ENCODE measurements around the gene IL6R. TPM values are rescaled to one million over a fixed set of nuclear protein-coding genes. Genes with fewer than 3 reads are reported as not detected.

Gene IL6R
- total and polyA plus RNA-seq, 3 experiments from 2014 or later = 2.8 to 12.8 (median 3.8) TPM

- POLR2A ChIA-PET = no interaction called here
- no peaks in the 10 kb centered on the region for H3K27me3 ChIP-seq (ENCODE audit: insufficient read depth, low read length, poor library complexity, severe bottlenecking)
- H3K4me1 ChIP-seq (ENCODE audit: insufficient read depth, low read length) = peaks cover 4% of the 10 kb centered on the region
- H3K4me3 ChIP-seq (ENCODE audit: low read length) = no peak overlapping the region
- H3K27ac Mint-ChIP-seq = peak overlapping the region in 4 of 8 donors; percentile 30 to 94 (median 56)
- H3K9me3 ChIP-seq (ENCODE audit: low read length) = no peaks in the 10 kb centered on the region
- peaks cover 0 to 40% (median 16%) of the 10 kb centered on the region in 3 donors for H3K36me3 Mint-ChIP-seq
- CTCF ChIA-PET = no interaction called here
- H3K9me3 Mint-ChIP-seq = no peaks in the 10 kb centered on the region
- H3K36me3 ChIP-seq (ENCODE audit: insufficient read depth, low read length) = peaks cover 6% of the 10 kb centered on the region
- H3K27ac ChIP-seq (ENCODE audit: low read depth, low read length) = no peak overlapping the region
- H3K4me1 Mint-ChIP-seq = peaks cover 3 to 11% (median 10%) of the 10 kb centered on the region in 3 donors
- DNase-seq = no peak
- peaks cover 0 to 4% of the 10 kb centered on the region in 2 donors for H3K27me3 Mint-ChIP-seq
- H3K4me3 Mint-ChIP-seq = no peak overlapping the region
Observed at GRCh38 chr1:154453574-154454352, 48.6 kb downstream of the IL6R start.

DNA sequence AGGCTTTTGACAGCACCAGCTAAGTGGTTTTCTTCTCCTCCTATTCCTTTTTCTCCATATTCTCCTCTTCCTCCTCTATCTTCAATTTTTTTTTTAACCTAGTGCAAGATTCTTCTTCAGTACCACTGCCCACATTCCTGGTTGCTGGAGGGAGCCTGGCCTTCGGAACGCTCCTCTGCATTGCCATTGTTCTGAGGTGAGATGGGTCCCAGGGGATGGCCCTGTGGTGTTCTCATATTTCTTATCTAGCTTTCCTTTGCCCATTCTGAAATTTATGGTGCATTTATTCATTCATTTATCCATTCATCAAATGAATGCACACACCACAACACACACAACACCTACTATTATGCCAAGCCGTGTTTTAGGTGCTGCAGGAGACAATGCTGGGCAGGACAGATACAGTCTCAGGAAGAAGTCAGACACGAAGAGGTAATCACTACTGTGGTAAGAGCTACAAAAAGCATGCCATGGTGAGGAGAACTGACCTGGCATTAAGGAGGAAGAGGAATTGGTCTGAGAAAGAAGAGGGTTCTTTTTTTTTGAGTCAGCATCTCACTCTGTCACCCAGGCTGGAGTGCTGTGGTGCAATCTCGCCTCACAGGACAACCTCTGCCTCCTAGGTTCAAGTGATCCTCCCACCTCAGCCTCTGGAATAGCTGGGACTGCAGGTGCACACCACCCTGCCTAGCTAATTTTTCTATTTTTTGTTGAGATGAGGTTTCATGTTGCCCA lies 49.4 kb downstream of the IL6R start:
- ChIA-PET CTCF (no interaction called here), POLR2A (no interaction called here)
- no peaks in the 10 kb centered on the region for H3K27me3 ChIP-seq (ENCODE audit: insufficient read depth, low read length, poor library complexity, severe bottlenecking)
- H3K4me3 ChIP-seq (ENCODE audit: low read length) = no peak overlapping the region
- no peak overlapping the region for H3K27ac ChIP-seq (ENCODE audit: low read depth, low read length)
- Mint-ChIP-seq H3K27ac (peak overlapping the region in 5 of 8 donors; percentile 53 to 94 (median 66)), H3K36me3 (peaks cover 0 to 38% (median 15%) of the 10 kb centered on the region in 3 donors), H3K9me3 (no peaks in the 10 kb centered on the region), H3K4me3 (no peak overlapping the region), H3K4me1 (peaks cover 3 to 11% (median 10%) of the 10 kb centered on the region in 3 donors), H3K27me3 (peaks cover 0 to 4% of the 10 kb centered on the region in 2 donors)
- H3K36me3 ChIP-seq (ENCODE audit: insufficient read depth, low read length) = peaks cover 3% of the 10 kb centered on the region
- no peaks in the 10 kb centered on the region for H3K9me3 ChIP-seq (ENCODE audit: low read length)
- DNase-seq = no peak
- H3K4me1 ChIP-seq (ENCODE audit: insufficient read depth, low read length) = peaks cover 4% of the 10 kb centered on the region

GRCh38 chr1:154456631-154457030 lies 51.5 kb downstream of the IL6R start:
- no peak overlapping the region for H3K4me3 Mint-ChIP-seq
- no peak for DNase-seq
- peaks cover 0 to 4% of the 10 kb centered on the region in 2 donors for H3K27me3 Mint-ChIP-seq
- ChIA-PET CTCF (no interaction called here), POLR2A (no interaction called here)
- H3K27me3 ChIP-seq (ENCODE audit: insufficient read depth, low read length, poor library complexity, severe bottlenecking) = no peaks in the 10 kb centered on the region
- no peaks in the 10 kb centered on the region for H3K9me3 Mint-ChIP-seq
- peaks cover 0 to 32% (median 11%) of the 10 kb centered on the region in 3 donors for H3K36me3 Mint-ChIP-seq
- peaks cover 6 to 19% (median 11%) of the 10 kb centered on the region in 3 donors for H3K4me1 Mint-ChIP-seq
- H3K36me3 ChIP-seq (ENCODE audit: insufficient read depth, low read length) = no peaks in the 10 kb centered on the region
- peak overlapping the region in 1 of 8 donors; percentile 17 for H3K27ac Mint-ChIP-seq
- no peak overlapping the region for H3K27ac ChIP-seq (ENCODE audit: low read depth, low read length)
- H3K4me1 ChIP-seq (ENCODE audit: insufficient read depth, low read length) = peaks cover 21% of the 10 kb centered on the region
- no peak overlapping the region for H3K4me3 ChIP-seq (ENCODE audit: low read length)
- no peaks in the 10 kb centered on the region for H3K9me3 ChIP-seq (ENCODE audit: low read length)

GRCh38 chr1:154459080-154459479 lies 53.9 kb downstream of the IL6R start:
- H3K36me3 Mint-ChIP-seq = peaks cover 0 to 16% (median 5%) of the 10 kb centered on the region in 3 donors

DNA sequence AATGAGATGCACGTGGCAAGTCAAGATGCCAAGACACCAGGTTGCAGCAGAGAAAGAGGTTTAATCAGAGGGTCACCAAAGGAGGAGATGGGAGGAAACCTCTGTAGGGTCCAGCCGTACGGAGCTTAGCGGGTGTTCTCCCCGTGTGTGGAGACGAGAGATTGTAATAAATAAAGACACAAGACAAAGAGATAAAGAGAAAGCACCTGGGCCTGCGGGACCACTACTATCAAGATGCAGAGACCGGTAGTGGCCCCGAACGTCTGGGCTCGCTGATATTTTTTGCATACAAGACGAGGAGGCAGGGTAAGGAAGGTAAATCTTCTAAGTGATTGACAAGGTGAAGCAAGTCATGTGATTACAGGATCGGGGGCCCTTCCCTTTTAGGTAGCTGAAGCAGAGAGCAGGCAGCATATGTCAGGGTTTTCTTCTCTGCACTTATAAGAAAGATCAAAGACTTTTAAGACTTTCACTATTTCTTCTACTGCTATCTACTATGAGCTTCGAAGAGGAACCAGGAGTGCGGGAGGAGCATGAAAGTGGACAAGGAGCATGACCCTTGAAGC lies 55.6 kb downstream of the IL6R start:
- Mint-ChIP-seq H3K9me3 (no peaks in the 10 kb centered on the region), H3K4me3 (peak overlapping the region in 1 of 7 donors; percentile 38), H3K27me3 (no peaks in the 10 kb centered on the region), H3K4me1 (peaks cover 29 to 43% (median 29%) of the 10 kb centered on the region in 3 donors), H3K36me3 (peaks cover 0 to 9% (median 0%) of the 10 kb centered on the region in 3 donors), H3K27ac (peak overlapping the region in 3 of 8 donors; percentile 17 to 56 (median 43))
- Histone ChIP-seq H3K4me3 (ENCODE audit: low read length) (no peak overlapping the region), H3K4me1 (ENCODE audit: insufficient read depth, low read length) (peaks cover 58% of the 10 kb centered on the region), H3K27me3 (ENCODE audit: insufficient read depth, low read length, poor library complexity, severe bottlenecking) (no peaks in the 10 kb centered on the region), H3K36me3 (ENCODE audit: insufficient read depth, low read length) (no peaks in the 10 kb centered on the region), H3K27ac (ENCODE audit: low read depth, low read length) (no peak overlapping the region), H3K9me3 (ENCODE audit: low read length) (no peaks in the 10 kb centered on the region)
- ChIA-PET POLR2A (no interaction called here), CTCF (no interaction called here)
- DNase-seq = no peak

More at GRCh38 chr1:154459080-154459479, 53.9 kb downstream of the IL6R start:
- DNase-seq = no peak
- ChIA-PET POLR2A (no interaction called here), CTCF (no interaction called here)
- no peaks in the 10 kb centered on the region for H3K27me3 ChIP-seq (ENCODE audit: insufficient read depth, low read length, poor library complexity, severe bottlenecking)
- peaks cover 0 to 2% of the 10 kb centered on the region in 2 donors for H3K27me3 Mint-ChIP-seq
- no peak overlapping the region for H3K4me3 ChIP-seq (ENCODE audit: low read length)
- H3K9me3 ChIP-seq (ENCODE audit: low read length) = no peaks in the 10 kb centered on the region
- H3K4me1 ChIP-seq (ENCODE audit: insufficient read depth, low read length) = peaks cover 41% of the 10 kb centered on the region
- H3K36me3 ChIP-seq (ENCODE audit: insufficient read depth, low read length) = no peaks in the 10 kb centered on the region
- H3K4me3 Mint-ChIP-seq = no peak overlapping the region
- no peak overlapping the region for H3K27ac ChIP-seq (ENCODE audit: low read depth, low read length)
- no peak overlapping the region for H3K27ac Mint-ChIP-seq
- no peaks in the 10 kb centered on the region for H3K9me3 Mint-ChIP-seq
- peaks cover 20 to 30% (median 21%) of the 10 kb centered on the region in 3 donors for H3K4me1 Mint-ChIP-seq

DNA sequence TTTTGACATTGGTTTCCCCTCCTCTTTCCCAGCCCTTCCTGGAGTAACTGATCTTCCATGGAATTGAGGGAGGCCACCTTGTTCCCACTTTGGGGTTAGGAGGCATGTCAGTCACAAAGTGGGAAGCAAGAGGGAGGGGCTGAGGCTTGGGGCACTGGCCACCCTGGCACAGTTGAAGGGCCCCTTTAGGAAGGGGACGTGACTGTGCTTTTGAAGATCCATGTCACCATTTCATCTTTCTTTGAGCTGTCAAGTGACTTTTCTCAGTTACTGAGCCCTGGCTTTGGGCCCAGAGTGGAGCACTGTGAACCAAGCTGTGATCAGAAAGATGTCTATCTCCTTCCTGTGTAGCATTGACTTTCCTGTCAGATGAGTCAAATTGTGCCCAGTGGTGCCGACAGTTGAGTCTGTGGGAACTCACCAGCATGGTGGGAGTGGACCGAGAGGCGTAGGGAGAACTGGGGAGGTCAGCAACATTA lies 58.4 kb downstream of the IL6R start:
- Mint-ChIP-seq H3K27ac (peak overlapping the region; percentile 76 to 98 (median 88)), H3K4me3 (peak overlapping the region in 6 of 7 donors; percentile 52 to 84 (median 78)), H3K27me3 (no peaks in the 10 kb centered on the region), H3K4me1 (peaks cover 46 to 71% (median 53%) of the 10 kb centered on the region in 3 donors), H3K9me3 (no peaks in the 10 kb centered on the region), H3K36me3 (no peaks in the 10 kb centered on the region)
- no peaks in the 10 kb centered on the region for H3K36me3 ChIP-seq (ENCODE audit: insufficient read depth, low read length)
- peaks cover 77% of the 10 kb centered on the region for H3K4me1 ChIP-seq (ENCODE audit: insufficient read depth, low read length)
- DNase-seq = peak; percentile 33 to 71 (median 51)
- CTCF ChIA-PET = interaction anchor here (0.9 to 1.5 kb wide), 2 partner anchors 12 to 191 kb away, joined by 3 read pairs; no protein-coding TSS in a partner anchor
- no peaks in the 10 kb centered on the region for H3K27me3 ChIP-seq (ENCODE audit: insufficient read depth, low read length, poor library complexity, severe bottlenecking)
- H3K4me3 ChIP-seq (ENCODE audit: low read length) = peak overlapping the region; percentile 33
- H3K27ac ChIP-seq (ENCODE audit: low read depth, low read length) = no peak overlapping the region
- H3K9me3 ChIP-seq (ENCODE audit: low read length) = no peaks in the 10 kb centered on the region
- POLR2A ChIA-PET = interaction anchor here (0.6 kb wide), 1 partner anchor 26 kb away, joined by 3 read pairs; no protein-coding TSS in a partner anchor

GRCh38 chr1:154465621-154466195 lies 60.6 kb downstream of the IL6R start:
- H3K27ac ChIP-seq (ENCODE audit: low read depth, low read length) = no peak overlapping the region
- Mint-ChIP-seq H3K4me3 (peak overlapping the region in 3 of 7 donors; percentile 0 to 42 (median 4)), H3K27ac (peak overlapping the region in 5 of 8 donors; percentile 4 to 87 (median 68)), H3K36me3 (no peaks in the 10 kb centered on the region), H3K27me3 (no peaks in the 10 kb centered on the region), H3K4me1 (peaks cover 43 to 67% (median 53%) of the 10 kb centered on the region in 3 donors), H3K9me3 (no peaks in the 10 kb centered on the region)
- DNase-seq = no peak
- no peaks in the 10 kb centered on the region for H3K36me3 ChIP-seq (ENCODE audit: insufficient read depth, low read length)
- ChIA-PET POLR2A (no interaction called here), CTCF (interaction anchor here (1.2 kb wide), 2 partner anchors 60 to 81 kb away, joined by 3 to 4 read pairs; no protein-coding TSS in a partner anchor)
- no peaks in the 10 kb centered on the region for H3K27me3 ChIP-seq (ENCODE audit: insufficient read depth, low read length, poor library complexity, severe bottlenecking)
- no peaks in the 10 kb centered on the region for H3K9me3 ChIP-seq (ENCODE audit: low read length)
- no peak overlapping the region for H3K4me3 ChIP-seq (ENCODE audit: low read length)
- peaks cover 67% of the 10 kb centered on the region for H3K4me1 ChIP-seq (ENCODE audit: insufficient read depth, low read length)

Data from CD8-positive, alpha-beta memory T cell (primary cell).